Cerebellar cortex (tissue), 1 donor: ENCODE measurements around the gene SASH1.

Experiments used
- DNase-seq: peaks from one replicate; pipeline ENCODE4 v3.0.0-alpha.2; 2015; ENCODE audit warnings: low spot score

Gene SASH1

GRCh38 chr6:148459238-148459637 lies 116.6 kb downstream of the SASH1 start:
- DNase-seq = no peak

GRCh38 chr6:148460876-148461646 lies 118.4 kb downstream of the SASH1 start:
- DNase-seq = no peak

GRCh38 chr6:148461986-148462577 lies 119.4 kb downstream of the SASH1 start:
- DNase-seq = no peak

GRCh38 chr6:148463671-148464070 lies 121.0 kb downstream of the SASH1 start:
- no peak for DNase-seq

- peak; percentile 58 for DNase-seq
These were observed 121.8 kb downstream of the SASH1 start for GRCh38 chr6:148464319-148465010.

GRCh38 chr6:148465011-148465335 lies 122.3 kb downstream of the SASH1 start:
- no peak for DNase-seq

- no peak for DNase-seq
These were observed 123.0 kb downstream of the SASH1 start for GRCh38 chr6:148465670-148466069.

- DNase-seq = no peak
These were observed 123.5 kb downstream of the SASH1 start for GRCh38 chr6:148466158-148466557.

- no peak for DNase-seq
These were observed 125.3 kb downstream of the SASH1 start for GRCh38 chr6:148467926-148468325.

- DNase-seq = no peak
These were observed 127.5 kb downstream of the SASH1 start for GRCh38 chr6:148470156-148470555.

GRCh38 chr6:148470606-148471465 lies 128.2 kb downstream of the SASH1 start:
- no peak for DNase-seq

- no peak for DNase-seq
These were observed 129.1 kb downstream of the SASH1 start for GRCh38 chr6:148471624-148472159.

GRCh38 chr6:148472171-148473105 lies 129.8 kb downstream of the SASH1 start:
- DNase-seq = no peak

- DNase-seq = no peak
These were observed 136.9 kb downstream of the SASH1 start for GRCh38 chr6:148479497-148479896.

- no peak for DNase-seq
These were observed 144.8 kb downstream of the SASH1 start for GRCh38 chr6:148487461-148487860.

- DNase-seq = no peak
These were observed 149.1 kb downstream of the SASH1 start for GRCh38 chr6:148491638-148492251.

- DNase-seq = no peak
These were observed 150.1 kb downstream of the SASH1 start for GRCh38 chr6:148492654-148493290.

GRCh38 chr6:148493424-148493823 lies 150.8 kb downstream of the SASH1 start:
- no peak for DNase-seq

GRCh38 chr6:148494226-148494625 lies 151.6 kb downstream of the SASH1 start:
- no peak for DNase-seq

- DNase-seq = no peak
These were observed 152.4 kb downstream of the SASH1 start for GRCh38 chr6:148495029-148495428.
